ENCODE data around the gene TACC2.
"Not testable (repeated sequence)": the region's sequence is repeated elsewhere in the genome, so short reads cannot be mapped to it uniquely, and the experiment has no call there.

The TACC2 gene, protein sequence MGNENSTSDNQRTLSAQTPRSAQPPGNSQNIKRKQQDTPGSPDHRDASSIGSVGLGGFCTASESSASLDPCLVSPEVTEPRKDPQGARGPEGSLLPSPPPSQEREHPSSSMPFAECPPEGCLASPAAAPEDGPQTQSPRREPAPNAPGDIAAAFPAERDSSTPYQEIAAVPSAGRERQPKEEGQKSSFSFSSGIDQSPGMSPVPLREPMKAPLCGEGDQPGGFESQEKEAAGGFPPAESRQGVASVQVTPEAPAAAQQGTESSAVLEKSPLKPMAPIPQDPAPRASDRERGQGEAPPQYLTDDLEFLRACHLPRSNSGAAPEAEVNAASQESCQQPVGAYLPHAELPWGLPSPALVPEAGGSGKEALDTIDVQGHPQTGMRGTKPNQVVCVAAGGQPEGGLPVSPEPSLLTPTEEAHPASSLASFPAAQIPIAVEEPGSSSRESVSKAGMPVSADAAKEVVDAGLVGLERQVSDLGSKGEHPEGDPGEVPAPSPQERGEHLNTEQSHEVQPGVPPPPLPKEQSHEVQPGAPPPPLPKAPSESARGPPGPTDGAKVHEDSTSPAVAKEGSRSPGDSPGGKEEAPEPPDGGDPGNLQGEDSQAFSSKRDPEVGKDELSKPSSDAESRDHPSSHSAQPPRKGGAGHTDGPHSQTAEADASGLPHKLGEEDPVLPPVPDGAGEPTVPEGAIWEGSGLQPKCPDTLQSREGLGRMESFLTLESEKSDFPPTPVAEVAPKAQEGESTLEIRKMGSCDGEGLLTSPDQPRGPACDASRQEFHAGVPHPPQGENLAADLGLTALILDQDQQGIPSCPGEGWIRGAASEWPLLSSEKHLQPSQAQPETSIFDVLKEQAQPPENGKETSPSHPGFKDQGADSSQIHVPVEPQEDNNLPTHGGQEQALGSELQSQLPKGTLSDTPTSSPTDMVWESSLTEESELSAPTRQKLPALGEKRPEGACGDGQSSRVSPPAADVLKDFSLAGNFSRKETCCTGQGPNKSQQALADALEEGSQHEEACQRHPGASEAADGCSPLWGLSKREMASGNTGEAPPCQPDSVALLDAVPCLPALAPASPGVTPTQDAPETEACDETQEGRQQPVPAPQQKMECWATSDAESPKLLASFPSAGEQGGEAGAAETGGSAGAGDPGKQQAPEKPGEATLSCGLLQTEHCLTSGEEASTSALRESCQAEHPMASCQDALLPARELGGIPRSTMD (N-terminal part only)
- 0.05 to 0.17 reads per million in 2 donors for total RNA-seq

DNA sequence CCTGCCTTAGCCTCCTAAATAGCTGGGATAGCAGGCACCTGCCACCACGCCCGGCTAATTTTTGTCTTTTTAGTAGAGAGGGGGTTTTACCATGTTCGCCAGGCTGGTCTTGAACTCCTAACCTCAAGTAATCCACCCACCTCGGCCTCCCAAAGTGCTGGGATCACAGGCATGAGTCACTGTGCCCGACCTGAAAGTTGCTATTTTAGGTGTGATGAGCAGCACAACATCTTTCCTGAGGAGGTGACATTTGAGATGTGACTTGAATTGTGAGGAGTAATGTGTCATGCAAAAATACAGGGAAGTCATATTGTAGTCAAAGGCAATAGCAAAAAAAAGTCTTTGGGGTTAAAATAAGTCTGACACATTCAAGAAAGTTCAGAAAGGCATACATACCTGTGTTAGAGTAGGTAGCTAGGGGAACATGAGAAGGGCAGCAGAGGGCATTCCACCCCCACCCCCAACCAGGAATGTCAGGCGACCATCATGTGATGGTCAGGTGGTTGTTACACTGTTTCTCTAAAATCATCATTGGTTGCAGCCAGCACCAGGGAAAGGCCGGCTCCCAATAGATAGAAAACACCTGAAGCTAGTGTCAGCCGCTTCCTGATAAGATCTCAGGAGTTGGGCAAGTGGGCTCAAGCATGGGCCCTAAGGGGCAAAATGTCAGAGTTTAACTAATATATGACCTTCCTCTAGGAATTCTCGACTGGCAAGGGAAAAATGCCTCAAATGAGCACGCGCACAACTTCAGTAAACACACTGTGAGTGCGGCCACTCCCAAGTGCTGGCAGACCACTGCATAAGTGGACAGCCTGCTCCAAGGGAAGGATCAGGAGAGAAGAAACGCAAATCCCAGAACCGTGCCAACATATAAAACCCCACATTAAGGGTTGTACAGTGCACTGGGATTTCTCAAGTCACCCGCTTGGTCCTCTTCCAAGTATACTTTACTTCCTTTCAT is at the start of gene TACC2:
Gene TACC2, plus strand, starts transcription at position 803 of the 964 bp plus-strand sequence. CDS start 32,819 bp downstream, outside the sequence.
- no peak for DNase-seq

DNA sequence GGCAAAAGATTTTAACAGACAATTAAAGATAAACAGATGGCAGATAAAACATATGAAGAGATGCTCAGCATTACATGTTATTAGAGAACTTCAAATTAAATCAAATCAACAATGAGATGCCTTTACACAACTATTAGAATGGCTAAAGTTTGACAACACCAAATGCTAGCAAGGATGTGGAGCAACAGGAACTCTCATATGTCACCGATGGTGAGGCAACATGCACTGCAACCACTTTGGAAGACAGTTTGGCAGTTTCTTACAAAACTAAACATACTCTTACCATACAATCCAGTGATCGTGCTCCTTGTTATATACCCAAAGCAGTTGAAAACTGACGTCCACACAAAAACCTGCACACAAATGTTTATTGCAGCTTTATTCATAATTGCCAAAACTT is 47.4 kb upstream of the TACC2 start:
- DNase-seq: no peak

DNA sequence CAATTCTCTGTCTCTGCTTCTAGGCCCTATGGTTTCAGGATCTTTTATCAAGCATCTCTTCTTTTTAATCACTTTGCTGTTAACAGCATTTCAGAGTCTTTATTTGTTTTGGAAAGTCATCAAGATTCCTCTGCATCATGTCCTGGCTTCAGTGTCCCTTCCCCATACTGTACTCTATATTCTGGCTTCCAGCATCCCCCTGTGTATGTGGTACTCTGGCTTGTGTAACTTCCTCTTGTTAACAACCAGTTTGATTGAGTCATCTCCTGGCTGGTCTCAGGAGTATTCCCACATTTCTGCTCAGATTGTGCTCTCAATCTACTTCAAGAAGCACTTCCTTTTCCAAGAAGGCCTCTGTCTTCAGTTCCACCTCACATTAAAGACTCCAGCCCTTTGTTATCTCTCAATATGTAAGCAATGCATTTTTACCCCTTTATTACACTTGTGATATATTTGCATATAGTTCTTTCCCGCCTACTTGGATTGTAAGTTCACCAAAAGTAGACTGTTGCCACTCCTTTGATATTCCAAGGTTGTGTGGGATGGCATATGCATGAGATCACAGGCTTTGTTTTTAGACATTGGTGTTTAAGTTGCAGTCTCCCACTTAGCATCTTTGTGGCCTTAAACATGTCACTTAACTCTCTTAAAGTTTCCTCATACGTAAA is 46.1 kb upstream of the TACC2 start:
- no peak for DNase-seq

DNA sequence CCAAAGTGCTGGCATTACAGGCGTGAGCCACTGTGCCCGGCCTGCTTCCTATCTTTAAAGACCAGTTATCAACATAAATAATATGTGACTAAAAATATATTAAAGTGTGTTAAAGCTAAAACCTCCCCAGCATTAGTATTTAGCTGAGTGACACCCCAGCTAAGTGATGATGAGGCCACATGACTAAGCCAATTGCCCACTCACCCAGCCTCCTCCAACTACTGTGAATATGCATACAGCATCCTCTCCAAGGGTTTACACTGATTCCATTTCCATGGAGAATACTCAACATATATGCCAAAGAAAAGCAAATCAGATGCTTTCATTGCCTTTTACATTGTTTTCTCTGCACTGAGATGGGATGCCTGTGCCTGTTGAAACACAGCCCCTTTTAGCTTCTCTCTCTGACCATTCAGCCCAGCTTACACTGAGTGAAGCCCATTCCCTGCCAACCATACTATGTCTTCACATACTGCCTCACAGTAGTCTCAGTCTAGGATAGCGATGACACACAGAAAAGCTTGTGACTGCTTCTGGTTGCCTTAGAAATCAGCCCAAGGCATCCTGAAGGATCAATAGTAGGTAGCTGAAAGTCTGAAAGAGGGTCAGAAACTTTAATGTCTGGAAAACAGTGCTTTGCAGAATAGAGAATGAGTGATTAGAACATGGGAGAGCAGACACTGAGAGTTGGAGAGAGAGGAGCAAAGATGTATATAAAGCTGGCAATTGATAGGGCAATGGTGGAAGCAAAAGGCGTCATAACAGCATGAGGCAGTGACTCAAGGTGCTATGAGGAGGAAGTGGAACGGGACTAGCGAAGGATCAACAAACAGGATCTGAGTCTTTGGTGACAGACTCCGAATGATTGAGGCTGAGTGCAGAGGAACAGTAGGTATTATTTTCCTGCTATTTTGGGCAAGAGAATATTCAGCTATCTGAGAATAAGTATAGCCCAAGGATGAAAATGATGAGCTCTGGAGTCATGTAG is 41.3 kb upstream of the TACC2 start:
- DNase-seq: no peak

DNA sequence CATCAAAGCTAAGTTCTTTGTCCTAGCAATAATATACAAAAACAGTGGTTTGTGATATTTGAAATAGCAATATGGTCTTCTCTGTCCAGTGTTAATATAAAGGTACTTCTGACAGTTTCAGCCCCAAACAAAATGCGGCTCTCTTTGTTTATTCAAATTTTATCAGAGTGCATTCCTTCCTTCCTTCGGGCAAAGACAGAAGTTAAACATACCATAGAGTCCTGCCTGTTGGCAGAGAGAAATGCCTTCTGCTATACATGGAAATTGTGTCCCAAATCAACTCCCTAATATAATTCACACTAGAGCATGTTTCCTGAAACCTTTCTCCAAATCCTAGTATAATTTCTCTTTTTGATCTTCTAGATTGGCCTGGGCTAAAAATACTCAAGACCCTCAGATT is 39.9 kb upstream of the TACC2 start:
- no peak for DNase-seq

DNA sequence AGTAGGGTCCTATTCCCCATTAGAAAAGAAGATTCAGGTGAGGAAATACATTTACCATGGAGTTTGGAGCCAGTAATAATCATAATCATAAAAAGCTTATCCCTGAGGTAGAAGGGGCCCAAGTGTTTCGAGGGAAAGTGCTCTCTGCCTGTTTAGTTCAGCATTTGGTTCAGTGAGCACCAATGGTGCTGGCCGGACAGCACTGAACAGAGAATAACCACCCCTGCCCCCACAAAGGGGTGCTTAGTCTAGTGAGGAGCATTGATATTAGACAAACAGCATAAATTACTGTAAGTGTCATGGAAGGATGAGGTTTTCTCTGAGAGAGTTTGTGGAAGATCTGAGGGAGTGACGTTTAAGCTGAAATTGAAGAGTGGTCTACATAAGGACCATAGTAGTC is 39.5 kb upstream of the TACC2 start:
- DNase-seq: no peak

GRCh38 chr10:121952226-121952625 is 36.7 kb upstream of the TACC2 start:
- DNase-seq: no peak

GRCh38 chr10:121956111-121957061 is 32.6 kb upstream of the TACC2 start:
- DNase-seq: no peak

- DNase-seq: no peak
Measured at GRCh38 chr10:121959671-121960070, 29.3 kb upstream of the TACC2 start.

DNA sequence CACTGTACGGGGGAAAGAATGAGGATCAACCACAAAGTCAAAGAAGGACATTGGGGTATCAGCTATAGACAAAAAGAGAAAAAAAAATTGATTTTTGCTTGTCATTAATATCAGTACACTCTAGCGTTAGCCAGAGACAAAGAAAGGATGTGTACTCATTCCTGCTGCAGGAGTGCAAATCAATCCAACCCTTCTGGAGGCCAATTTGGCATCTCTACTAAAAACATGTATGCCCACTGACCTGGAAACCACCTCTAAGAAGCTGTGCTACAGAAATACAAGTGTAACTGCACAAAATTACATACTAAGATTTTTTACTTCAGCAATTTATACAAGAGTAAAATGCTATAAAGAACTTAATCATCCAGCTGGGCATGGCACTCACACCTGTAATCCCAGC is 27.5 kb upstream of the TACC2 start:
- no peak for DNase-seq

GRCh38 chr10:121965996-121966395 is 23.0 kb upstream of the TACC2 start:
- DNase-seq: no peak

DNA sequence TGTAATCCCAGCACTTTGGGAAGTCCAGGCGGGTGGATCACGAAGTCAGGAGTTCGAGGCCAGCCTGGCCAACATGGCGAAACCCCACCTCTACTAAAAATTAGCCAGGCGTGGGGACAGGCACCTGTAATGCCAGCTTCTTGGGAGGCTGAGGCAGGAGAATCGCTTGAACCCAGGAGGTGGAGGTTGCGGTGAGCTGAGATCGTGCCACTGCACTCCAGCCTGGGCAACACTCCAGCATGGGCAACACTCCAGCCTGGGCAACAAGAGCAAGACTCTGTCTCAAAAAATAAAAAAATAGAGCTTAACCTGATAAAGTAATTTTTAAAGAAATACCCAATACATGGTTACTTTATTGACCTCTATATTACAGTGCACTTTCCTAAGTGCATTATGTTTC is 19.9 kb upstream of the TACC2 start:
- not testable (repeated sequence) for DNase-seq

DNA sequence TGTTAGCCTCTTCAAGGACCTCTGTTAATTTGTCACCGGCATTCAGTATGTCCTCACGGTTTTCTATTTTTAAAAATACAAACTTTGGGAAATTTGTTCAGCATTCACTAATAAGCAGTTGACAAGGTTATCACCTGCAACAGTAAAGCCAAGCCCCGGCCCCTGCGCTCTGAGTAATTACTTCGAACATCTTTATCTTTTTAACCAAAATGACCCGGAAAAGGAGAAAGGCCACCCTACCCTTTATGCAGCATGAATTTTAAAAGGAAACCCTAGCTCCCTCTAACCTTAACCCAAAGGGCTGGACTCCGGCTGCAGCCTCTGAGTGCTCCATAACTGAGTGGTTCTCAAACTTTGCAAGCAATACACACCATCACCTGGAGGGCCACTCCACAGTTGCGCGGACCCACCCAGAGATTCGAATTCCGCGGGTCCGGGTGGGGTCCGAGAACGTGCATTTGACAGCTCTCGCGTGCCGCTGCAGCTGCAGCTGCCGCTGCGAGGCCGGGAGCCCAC is 14.9 kb upstream of the TACC2 start:
- no peak for DNase-seq

DNA sequence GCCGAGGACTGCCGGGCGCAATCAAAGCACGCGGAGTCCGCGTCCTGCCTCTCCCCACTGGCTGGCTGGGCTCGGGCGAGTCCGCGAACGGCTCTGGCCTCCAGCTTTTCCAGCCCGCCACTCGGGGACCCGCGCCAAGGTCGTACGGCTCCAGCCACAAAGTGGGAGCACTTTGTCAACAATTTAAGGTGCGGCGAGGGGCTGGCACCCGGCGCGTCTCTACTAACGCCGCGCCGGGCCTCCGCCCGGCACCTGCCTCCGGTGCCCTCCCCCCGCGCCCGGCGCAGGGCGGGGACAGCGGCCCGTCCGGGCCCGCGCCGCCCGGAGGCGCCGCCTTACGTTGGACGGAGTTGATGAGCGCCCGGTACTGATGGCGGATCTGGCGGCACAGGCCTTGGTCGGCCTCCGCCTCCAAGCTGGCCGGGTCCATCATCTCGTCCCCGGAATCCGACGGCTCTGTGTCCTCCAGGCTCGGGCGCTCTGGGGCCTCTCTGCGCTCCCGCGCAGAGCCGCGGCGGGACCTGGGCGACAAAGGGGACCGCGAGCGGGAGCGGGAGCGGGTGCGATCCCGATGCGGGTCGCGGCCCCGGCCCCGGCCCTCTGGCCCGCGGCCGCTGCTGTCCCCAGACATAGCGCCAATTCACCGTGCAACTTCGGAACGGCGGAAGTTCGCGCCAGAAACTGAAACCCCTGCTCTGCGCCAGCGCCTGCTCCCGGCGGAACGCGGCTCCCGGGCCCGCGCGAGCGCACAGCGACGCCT is 14.2 kb upstream of the TACC2 start, which contains the start of gene NSMCE4A:
Gene NSMCE4A, minus strand, starts transcription at position 683 of the 760 bp plus-strand sequence. Its CDS starts 52 bp downstream, at position 631.
- peak; percentile 32 for DNase-seq

- DNase-seq: no peak
Measured at GRCh38 chr10:121975295-121976086, 13.5 kb upstream of the TACC2 start.

- no peak for DNase-seq
Measured at GRCh38 chr10:121976607-121977006, 12.4 kb upstream of the TACC2 start.

GRCh38 chr10:121978511-121978910 is 10.5 kb upstream of the TACC2 start:
- DNase-seq: peak; percentile 7

Measured in activated gamma-delta T cell (primary cell).